Activated CD8-positive, alpha-beta memory T cell treated with anti-CD3 and anti-CD28 coated beads, Interleukin-2, amount 10 ng/mL, durations not matched to agents 7 days and 5 days (primary cell): ENCODE results near the gene PREP. TPM values are rescaled to one million over a fixed set of nuclear protein-coding genes. Genes with fewer than 3 reads are reported as not detected.

Source experiments
- ATAC-seq: fragments of 150-1000 bp; cut with Tn5 transposase; one replicate; pipeline ENCODE4 v1.10.0; 2021; ENCODE audit warnings: moderate library complexity
- CTCF ChIA-PET: fragments of 350-600 bp; sonication (Branson Sonifier 250); formaldehyde crosslinking; loops from one replicate; lab custom pipeline; 2021; ENCODE audit warnings: antibody characterized with exemption; lab: Charles Lee
- DNase-seq: peaks from one replicate; pipeline ENCODE4 v3.0.0-alpha.2; 2020
- H3K27ac Mint-ChIP-seq: one replicate; pipeline ENCODE4 v1.8.0; 2021; ENCODE audit warnings: mild to moderate bottlenecking, mixed read lengths
- H3K27me3 Mint-ChIP-seq: one replicate; pipeline ENCODE4 v1.8.0; 2021; ENCODE audit warnings: mixed read lengths
- H3K36me3 Mint-ChIP-seq: one replicate; pipeline ENCODE4 v1.8.0; 2021; ENCODE audit warnings: mild to moderate bottlenecking, mixed read lengths
- H3K4me1 Mint-ChIP-seq: one replicate; pipeline ENCODE4 v1.8.0; 2021; ENCODE audit warnings: mixed read lengths
- H3K4me3 Mint-ChIP-seq: one replicate; pipeline ENCODE4 v1.8.0; 2021; ENCODE audit warnings: mild to moderate bottlenecking, moderate library complexity, mixed read lengths
- H3K9me3 Mint-ChIP-seq: one replicate; pipeline ENCODE4 v1.8.0; 2022; ENCODE audit warnings: low read depth, mixed read lengths
- total RNA-seq, 2 experiments: library from RNA; stranded (reverse); gene quantifications; one replicate each; pipeline ENCODE4 v1.2.3, GENCODE V29; 2021

The PREP gene
- total RNA-seq, 2 experiments from 2014 or later: 44.1 to 52.9 TPM

GRCh38 chr6:105384004-105384403 lies 18.9 kb downstream of the PREP start:
- DNase-seq: no peak
- Mint-ChIP-seq H3K27me3 (no peaks in the 10 kb centered on the region), H3K27ac (no peak overlapping the region), H3K36me3 (peaks cover 12% of the 10 kb centered on the region), H3K4me3 (no peak overlapping the region), H3K9me3 (no peaks in the 10 kb centered on the region), H3K4me1 (peaks cover 28% of the 10 kb centered on the region)
- no peak for ATAC-seq
- CTCF ChIA-PET: no interaction called here

DNA sequence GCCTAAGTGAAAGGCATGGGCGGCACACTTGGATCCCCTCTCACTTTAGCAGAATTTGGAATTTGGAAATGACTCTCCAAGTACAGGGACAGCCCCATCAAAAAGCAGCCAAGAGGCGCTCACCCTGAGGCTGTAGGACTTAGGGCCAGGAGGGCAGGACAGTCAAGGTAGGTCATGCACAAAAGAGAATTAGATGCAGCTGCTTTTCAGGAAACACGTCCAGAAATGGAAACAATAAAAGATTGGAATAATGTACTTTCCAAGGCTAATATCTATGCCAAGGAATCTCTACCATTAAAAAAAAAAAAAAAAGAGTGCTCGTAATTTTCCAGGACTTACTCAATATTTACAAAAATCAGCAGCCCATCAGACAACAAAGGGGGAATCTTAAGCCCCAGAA lies 19.9 kb downstream of the PREP start:
- Mint-ChIP-seq H3K4me1 (peaks cover 36% of the 10 kb centered on the region), H3K27me3 (no peaks in the 10 kb centered on the region), H3K36me3 (peaks cover 10% of the 10 kb centered on the region), H3K4me3 (no peak overlapping the region), H3K27ac (no peak overlapping the region), H3K9me3 (no peaks in the 10 kb centered on the region)
- DNase-seq (no peak), ATAC-seq (no peak)
- CTCF ChIA-PET: no interaction called here

DNA sequence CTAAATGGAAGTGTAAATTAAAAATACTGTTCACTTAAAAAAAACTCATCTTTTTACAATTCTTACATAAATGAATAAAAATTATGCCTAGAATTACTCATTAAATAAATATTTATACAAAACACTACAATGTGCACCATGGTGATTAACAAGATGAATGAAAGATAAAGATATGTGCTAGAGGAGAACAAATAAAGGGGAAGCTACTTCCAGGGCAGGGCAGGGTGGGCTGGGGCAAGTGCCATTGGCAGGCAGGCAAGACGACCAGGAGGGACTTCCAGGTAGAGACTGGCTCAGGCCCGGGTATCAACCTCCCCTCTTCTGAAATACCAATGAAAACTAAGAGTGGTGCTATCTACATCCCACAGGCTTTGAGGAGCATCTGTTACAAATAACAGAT lies 20.4 kb downstream of the PREP start:
- peaks cover 9% of the 10 kb centered on the region for H3K36me3 Mint-ChIP-seq
- H3K27ac Mint-ChIP-seq: no peak overlapping the region
- ATAC-seq: no peak
- no peak overlapping the region for H3K4me3 Mint-ChIP-seq
- no peaks in the 10 kb centered on the region for H3K9me3 Mint-ChIP-seq
- CTCF ChIA-PET: no interaction called here
- peaks cover 37% of the 10 kb centered on the region for H3K4me1 Mint-ChIP-seq
- DNase-seq: no peak
- no peaks in the 10 kb centered on the region for H3K27me3 Mint-ChIP-seq

- CTCF ChIA-PET: interaction anchor here (1.3 kb wide), 1 partner anchor 22 kb away, joined by 4 read pairs; the partner anchor contains the start of gene PREP
Observed at GRCh38 chr6:105380634-105381033, 22.2 kb downstream of the PREP start.

GRCh38 chr6:105375797-105376196 lies 27.1 kb downstream of the PREP start:
- no peaks in the 10 kb centered on the region for H3K9me3 Mint-ChIP-seq
- CTCF ChIA-PET: interaction anchor here (1.3 kb wide), 1 partner anchor 27 kb away, joined by 3 read pairs; the partner anchor contains the start of gene PREP
- DNase-seq: no peak
- no peak overlapping the region for H3K27ac Mint-ChIP-seq
- H3K36me3 Mint-ChIP-seq: peaks cover 29% of the 10 kb centered on the region
- H3K4me3 Mint-ChIP-seq: no peak overlapping the region
- H3K4me1 Mint-ChIP-seq: peaks cover 19% of the 10 kb centered on the region
- H3K27me3 Mint-ChIP-seq: no peaks in the 10 kb centered on the region
- no peak for ATAC-seq

More at GRCh38 chr6:105380634-105381033, 22.2 kb downstream of the PREP start:
- Mint-ChIP-seq H3K27ac (no peak overlapping the region), H3K36me3 (peaks cover 8% of the 10 kb centered on the region), H3K9me3 (no peaks in the 10 kb centered on the region), H3K4me3 (no peak overlapping the region), H3K27me3 (no peaks in the 10 kb centered on the region), H3K4me1 (peaks cover 37% of the 10 kb centered on the region)
- no peak for DNase-seq
- no peak for ATAC-seq

DNA sequence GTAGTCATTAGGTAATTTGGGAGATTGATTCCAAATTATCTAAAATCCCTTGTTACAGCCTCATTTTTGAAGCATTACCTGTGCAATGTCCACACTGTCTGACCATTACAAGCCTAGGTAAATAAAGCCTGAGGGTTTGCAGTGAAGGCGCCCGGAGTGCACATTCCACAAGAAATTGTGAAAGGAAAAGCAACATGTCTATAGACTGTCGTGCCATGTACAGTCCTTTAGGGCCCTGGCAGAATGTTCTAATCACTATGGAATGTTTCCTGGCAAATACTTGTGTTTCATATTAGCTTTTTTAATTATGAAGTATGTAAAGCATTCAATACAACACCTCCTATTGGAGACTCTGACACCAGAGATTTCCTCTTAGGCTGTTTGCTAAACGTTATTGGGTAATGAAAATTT lies 28.9 kb downstream of the PREP start:
- Mint-ChIP-seq H3K27ac (no peak overlapping the region), H3K27me3 (no peaks in the 10 kb centered on the region), H3K4me1 (peaks cover 10% of the 10 kb centered on the region), H3K4me3 (no peak overlapping the region), H3K9me3 (no peaks in the 10 kb centered on the region), H3K36me3 (peaks cover 39% of the 10 kb centered on the region)
- DNase-seq (no peak), ATAC-seq (no peak)
- CTCF ChIA-PET: interaction anchor here (1.4 to 1.5 kb wide), 2 partner anchors 11 to 15 kb away, joined by 3 read pairs; no protein-coding TSS in a partner anchor

- DNase-seq (no peak), ATAC-seq (no peak)
- Mint-ChIP-seq H3K36me3 (peaks cover 42% of the 10 kb centered on the region), H3K9me3 (no peaks in the 10 kb centered on the region), H3K27ac (no peak overlapping the region), H3K27me3 (no peaks in the 10 kb centered on the region), H3K4me1 (peaks cover 5% of the 10 kb centered on the region), H3K4me3 (no peak overlapping the region)
- CTCF ChIA-PET: interaction anchor here (1.4 to 1.5 kb wide), 2 partner anchors 10 to 14 kb away, joined by 3 read pairs; no protein-coding TSS in a partner anchor
Observed at GRCh38 chr6:105373481-105373880, 29.4 kb downstream of the PREP start.

GRCh38 chr6:105372849-105373182 lies 30.1 kb downstream of the PREP start:
- Mint-ChIP-seq H3K27me3 (no peaks in the 10 kb centered on the region), H3K9me3 (no peaks in the 10 kb centered on the region), H3K4me3 (no peak overlapping the region), H3K36me3 (peaks cover 47% of the 10 kb centered on the region), H3K27ac (no peak overlapping the region), H3K4me1 (peaks cover 3% of the 10 kb centered on the region)
- no peak for ATAC-seq
- CTCF ChIA-PET: interaction anchor here (1.4 kb wide), 1 partner anchor 14 kb away, joined by 3 read pairs; no protein-coding TSS in a partner anchor
- DNase-seq: no peak

GRCh38 chr6:105372142-105372848 lies 30.6 kb downstream of the PREP start:
- Mint-ChIP-seq H3K4me1 (peaks cover 2% of the 10 kb centered on the region), H3K27me3 (no peaks in the 10 kb centered on the region), H3K9me3 (no peaks in the 10 kb centered on the region), H3K4me3 (no peak overlapping the region), H3K36me3 (peaks cover 45% of the 10 kb centered on the region), H3K27ac (no peak overlapping the region)
- CTCF ChIA-PET: interaction anchor here (1.3 kb wide), 1 partner anchor 31 kb away, joined by 4 read pairs; the partner anchor contains the start of gene PREP
- DNase-seq: no peak
- no peak for ATAC-seq

GRCh38 chr6:105370351-105370750 lies 32.5 kb downstream of the PREP start:
- Mint-ChIP-seq H3K4me3 (no peak overlapping the region), H3K9me3 (no peaks in the 10 kb centered on the region), H3K27ac (no peak overlapping the region), H3K4me1 (peaks cover 2% of the 10 kb centered on the region), H3K36me3 (peaks cover 49% of the 10 kb centered on the region), H3K27me3 (no peaks in the 10 kb centered on the region)
- CTCF ChIA-PET: no interaction called here
- no peak for DNase-seq
- ATAC-seq: no peak

DNA sequence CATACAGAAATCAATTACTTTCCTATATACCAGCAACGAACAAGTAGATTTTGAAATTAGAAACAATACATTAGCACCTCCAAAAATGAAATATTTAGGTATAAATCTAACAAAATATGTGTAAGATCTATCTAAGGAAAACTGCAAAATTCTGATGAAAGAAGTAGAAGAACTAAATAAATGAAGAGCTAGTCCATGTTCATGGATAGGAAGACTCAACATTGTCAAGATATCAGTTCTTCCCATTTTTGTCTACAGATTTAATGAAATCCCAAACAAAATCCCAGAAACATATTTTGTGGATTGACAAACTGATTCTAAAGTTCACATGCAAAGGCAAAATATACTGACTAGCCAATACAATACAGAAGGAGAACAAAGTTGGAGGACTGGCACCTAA lies 33.7 kb downstream of the PREP start:
- CTCF ChIA-PET: no interaction called here
- Mint-ChIP-seq H3K27me3 (no peaks in the 10 kb centered on the region), H3K36me3 (peaks cover 44% of the 10 kb centered on the region), H3K9me3 (no peaks in the 10 kb centered on the region), H3K4me1 (peaks cover 8% of the 10 kb centered on the region), H3K27ac (no peak overlapping the region), H3K4me3 (no peak overlapping the region)
- DNase-seq (no peak), ATAC-seq (no peak)

- H3K27me3 Mint-ChIP-seq: no peaks in the 10 kb centered on the region
- no peak for ATAC-seq
- peaks cover 25% of the 10 kb centered on the region for H3K36me3 Mint-ChIP-seq
- H3K4me1 Mint-ChIP-seq: peaks cover 15% of the 10 kb centered on the region
- no peak overlapping the region for H3K4me3 Mint-ChIP-seq
- no peaks in the 10 kb centered on the region for H3K9me3 Mint-ChIP-seq
- no peak for DNase-seq
- H3K27ac Mint-ChIP-seq: no peak overlapping the region
- CTCF ChIA-PET: interaction anchor here (1.3 kb wide), 1 partner anchor 15 kb away, joined by 3 read pairs; no protein-coding TSS in a partner anchor
Observed at GRCh38 chr6:105364243-105364642, 38.6 kb downstream of the PREP start.

DNA sequence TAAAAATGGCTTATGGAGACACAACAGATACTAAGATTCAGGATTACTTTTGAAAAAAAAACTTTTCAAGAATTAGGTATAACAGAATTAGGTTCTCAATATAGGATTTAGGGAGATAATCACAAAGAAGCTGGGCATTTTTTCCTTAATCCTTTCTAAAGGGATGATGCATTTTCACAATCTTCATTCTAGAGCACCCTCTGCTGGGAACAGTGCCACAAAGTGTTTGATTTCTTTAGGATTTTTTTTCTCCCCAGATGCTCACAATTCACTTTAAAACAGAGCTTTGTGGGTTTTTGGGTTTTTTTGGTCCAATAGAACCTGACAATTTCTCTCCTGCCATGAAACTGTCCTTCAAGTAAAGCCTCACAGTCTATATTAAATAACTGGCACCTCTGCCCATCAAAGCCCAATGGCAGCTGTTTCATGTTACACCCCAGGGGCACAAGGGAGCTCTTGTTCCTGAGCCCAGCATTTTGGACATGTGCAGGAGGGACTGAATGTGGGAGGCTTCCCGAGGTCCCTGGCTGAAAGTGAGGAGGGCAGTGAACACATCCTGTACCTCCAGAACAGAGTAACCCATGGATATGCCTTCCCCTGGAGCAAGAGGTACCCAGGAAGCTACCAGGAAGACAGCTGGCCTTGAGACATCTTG lies 39.7 kb downstream of the PREP start:
- H3K27ac Mint-ChIP-seq: no peak overlapping the region
- H3K4me3 Mint-ChIP-seq: no peak overlapping the region
- peaks cover 17% of the 10 kb centered on the region for H3K4me1 Mint-ChIP-seq
- H3K27me3 Mint-ChIP-seq: no peaks in the 10 kb centered on the region
- no peak for DNase-seq
- CTCF ChIA-PET: interaction anchor here (1.3 kb wide), 2 partner anchors 11 to 16 kb away, joined by 3 read pairs; no protein-coding TSS in a partner anchor
- ATAC-seq: no peak
- H3K9me3 Mint-ChIP-seq: no peaks in the 10 kb centered on the region
- peaks cover 29% of the 10 kb centered on the region for H3K36me3 Mint-ChIP-seq
